Loucy (cell line): ENCODE measurements around the gene L3MBTL4.

ENCODE experiments used
- H2AFZ ChIP-seq: fragments of 200-600 bp; sonication (generic); 2 replicates; pipeline ENCODE4 v1.6.0; 2016; ENCODE audit warnings: antibody characterized with exemption, mild to moderate bottlenecking, low read length, moderate library complexity
- H3F3A ChIP-seq: fragments of 200-600 bp; 2 replicates; pipeline ENCODE4 v1.6.0; 2016; ENCODE audit warnings: antibody characterized with exemption, low read depth, mild to moderate bottlenecking
- H3K27me3 ChIP-seq: fragments of 200-600 bp; sonication (generic); 2 replicates; pipeline ENCODE4 v1.6.1; 2014; ENCODE audit warnings: low read length, mild to moderate bottlenecking; ENCODE audit not compliant: insufficient read depth, poor library complexity, severe bottlenecking
- H3K36me3 ChIP-seq: fragments of 200-600 bp; sonication (generic); 2 replicates; pipeline ENCODE4 v1.6.1; 2016; ENCODE audit warnings: low read length; ENCODE audit not compliant: insufficient read depth
- H3K4me1 ChIP-seq: fragments of 200-600 bp; sonication (generic); 2 replicates; pipeline ENCODE4 v1.5.1; 2014; ENCODE audit warnings: low read length, mild to moderate bottlenecking; ENCODE audit not compliant: insufficient read depth, poor library complexity, severe bottlenecking
- H3K4me2 ChIP-seq: fragments of 200-600 bp; sonication (generic); 2 replicates; pipeline ENCODE4 v1.6.0; 2014; ENCODE audit warnings: antibody characterized with exemption, low read length, low read depth, mild to moderate bottlenecking; ENCODE audit not compliant: poor library complexity, severe bottlenecking
- H3K4me3 ChIP-seq: fragments of 200-600 bp; sonication (generic); 2 replicates; pipeline ENCODE4 v1.5.1; 2014; ENCODE audit warnings: low read length, mild to moderate bottlenecking, mixed read lengths; ENCODE audit not compliant: poor library complexity, severe bottlenecking
- H3K79me2 ChIP-seq: fragments of 200-600 bp; sonication (generic); 2 replicates; pipeline ENCODE4 v1.6.1; 2014; ENCODE audit warnings: low read length; ENCODE audit not compliant: insufficient read depth
- H3K9ac ChIP-seq: fragments of 200-600 bp; sonication (generic); 2 replicates; pipeline ENCODE4 v1.6.0; 2014; ENCODE audit warnings: mild to moderate bottlenecking, low read depth, low read length, moderate library complexity; ENCODE audit not compliant: poor library complexity, severe bottlenecking
- H3K9me2 ChIP-seq: fragments of 200-600 bp; sonication (generic); replicated peaks from 2 replicates; pipeline ENCODE4 v1.6.1; 2016; ENCODE audit warnings: low read depth, low read length, mixed read lengths
- H3K9me3 ChIP-seq: fragments of 200-600 bp; sonication (generic); 2 replicates; pipeline ENCODE4 v1.6.1; 2014; ENCODE audit warnings: mild to moderate bottlenecking, antibody characterized with exemption, low read length, low read depth; ENCODE audit not compliant: insufficient read depth
- H4K20me1 ChIP-seq: fragments of 200-600 bp; sonication (generic); 2 replicates; pipeline ENCODE4 v1.6.0; 2014; ENCODE audit warnings: antibody characterized with exemption, low read length, mild to moderate bottlenecking; ENCODE audit not compliant: insufficient read depth, poor library complexity, severe bottlenecking
- EZH2phosphoT487 ChIP-seq: fragments of 200-600 bp; IDR thresholded peaks from 2 replicates; pipeline ENCODE4 v1.6.1; 2018; ENCODE audit warnings: antibody characterized with exemption, mild to moderate bottlenecking, moderate library complexity, borderline replicate concordance
- TF ChIP-seq, protein P1 (sequence below): fragments of 200-600 bp; sonication (generic); conservative IDR thresholded peaks from 2 replicates; pipeline ENCODE4 v1.5.1; 2014; ENCODE audit warnings: mild to moderate bottlenecking, antibody characterized with exemption, low read length

Gene L3MBTL4

GRCh38 chr18:5998907-5999306, 415.8 kb downstream of the L3MBTL4 start:
- H3F3A ChIP-seq = no peaks in the 10 kb centered on the region
- H3K4me1 ChIP-seq = no peaks in the 10 kb centered on the region
- H3K27me3 ChIP-seq = no peaks in the 10 kb centered on the region
- H3K4me3 ChIP-seq = no peak overlapping the region
- H3K4me2 ChIP-seq = no peak overlapping the region
- H4K20me1 ChIP-seq = no peaks in the 10 kb centered on the region
- no peak overlapping the region for H2AFZ ChIP-seq
- no peak for TF ChIP-seq EZH2phosphoT487
- TF ChIP-seq, protein P1, sequence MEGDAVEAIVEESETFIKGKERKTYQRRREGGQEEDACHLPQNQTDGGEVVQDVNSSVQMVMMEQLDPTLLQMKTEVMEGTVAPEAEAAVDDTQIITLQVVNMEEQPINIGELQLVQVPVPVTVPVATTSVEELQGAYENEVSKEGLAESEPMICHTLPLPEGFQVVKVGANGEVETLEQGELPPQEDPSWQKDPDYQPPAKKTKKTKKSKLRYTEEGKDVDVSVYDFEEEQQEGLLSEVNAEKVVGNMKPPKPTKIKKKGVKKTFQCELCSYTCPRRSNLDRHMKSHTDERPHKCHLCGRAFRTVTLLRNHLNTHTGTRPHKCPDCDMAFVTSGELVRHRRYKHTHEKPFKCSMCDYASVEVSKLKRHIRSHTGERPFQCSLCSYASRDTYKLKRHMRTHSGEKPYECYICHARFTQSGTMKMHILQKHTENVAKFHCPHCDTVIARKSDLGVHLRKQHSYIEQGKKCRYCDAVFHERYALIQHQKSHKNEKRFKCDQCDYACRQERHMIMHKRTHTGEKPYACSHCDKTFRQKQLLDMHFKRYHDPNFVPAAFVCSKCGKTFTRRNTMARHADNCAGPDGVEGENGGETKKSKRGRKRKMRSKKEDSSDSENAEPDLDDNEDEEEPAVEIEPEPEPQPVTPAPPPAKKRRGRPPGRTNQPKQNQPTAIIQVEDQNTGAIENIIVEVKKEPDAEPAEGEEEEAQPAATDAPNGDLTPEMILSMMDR = no peak
- no peaks in the 10 kb centered on the region for H3K36me3 ChIP-seq
- H3K9ac ChIP-seq = no peak overlapping the region
- H3K9me2 ChIP-seq = no peaks in the 10 kb centered on the region
- H3K9me3 ChIP-seq = no peaks in the 10 kb centered on the region; the same call in 1 of the 2 replicates
- no peaks in the 10 kb centered on the region for H3K79me2 ChIP-seq

DNA sequence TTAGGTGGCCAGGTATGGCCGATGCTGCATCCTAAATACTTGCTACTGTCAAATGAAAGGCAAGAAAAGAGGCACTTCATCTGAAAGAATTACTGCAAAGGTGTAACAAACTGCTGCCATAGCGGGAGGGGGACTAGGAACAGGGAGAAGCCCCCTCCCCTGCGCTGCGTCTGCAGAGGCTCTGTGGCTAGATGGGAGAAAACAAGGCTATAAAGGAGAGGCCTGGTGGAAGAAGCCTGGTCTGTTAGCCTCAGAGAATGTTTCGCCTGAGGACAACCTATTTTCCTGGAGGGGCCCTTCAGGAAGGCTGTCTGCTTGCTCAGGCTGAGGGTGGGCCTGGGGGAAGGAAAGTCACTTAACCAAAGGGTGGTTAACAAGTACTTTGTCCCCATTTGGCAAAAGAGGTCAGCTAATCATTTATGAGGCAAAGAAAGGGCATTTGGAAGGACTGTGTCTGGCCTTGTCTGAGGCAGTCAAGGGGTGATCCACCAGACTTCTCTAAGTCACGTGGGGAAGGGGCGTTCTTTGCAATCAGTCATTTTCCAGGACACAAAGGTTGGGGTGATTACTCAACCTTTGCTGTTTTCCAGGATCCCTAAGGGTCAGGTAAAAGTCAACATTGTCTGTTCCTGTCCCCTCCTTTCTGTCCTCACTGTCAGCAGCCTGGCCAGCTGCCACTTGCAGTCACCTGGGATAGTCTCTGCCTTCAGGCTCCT, 416.4 kb downstream of the L3MBTL4 start:
- Histone ChIP-seq H3K4me2 (no peak overlapping the region), H3K9ac (no peak overlapping the region), H3K9me2 (no peaks in the 10 kb centered on the region), H3K4me3 (no peak overlapping the region), H3K36me3 (no peaks in the 10 kb centered on the region), H3K79me2 (no peaks in the 10 kb centered on the region), H3K4me1 (no peaks in the 10 kb centered on the region), H3F3A (no peaks in the 10 kb centered on the region), H4K20me1 (no peaks in the 10 kb centered on the region), H3K9me3 (no peaks in the 10 kb centered on the region; the same call in 1 of the 2 replicates), H3K27me3 (no peaks in the 10 kb centered on the region), H2AFZ (no peak overlapping the region)
- TF ChIP-seq EZH2phosphoT487 = no peak
- TF ChIP-seq, protein P1 = no peak

GRCh38 chr18:5997361-5997760, 417.4 kb downstream of the L3MBTL4 start:
- Histone ChIP-seq H4K20me1 (no peaks in the 10 kb centered on the region), H3K27me3 (no peaks in the 10 kb centered on the region), H3K36me3 (no peaks in the 10 kb centered on the region), H3K9me2 (no peaks in the 10 kb centered on the region), H3K4me1 (no peaks in the 10 kb centered on the region), H3K79me2 (no peaks in the 10 kb centered on the region), H3K9me3 (no peaks in the 10 kb centered on the region; the same call in 1 of the 2 replicates), H2AFZ (no peak overlapping the region), H3K4me2 (no peak overlapping the region), H3K9ac (no peak overlapping the region), H3F3A (no peaks in the 10 kb centered on the region), H3K4me3 (no peak overlapping the region)
- no peak for TF ChIP-seq EZH2phosphoT487
- TF ChIP-seq, protein P1 = no peak
